Heart right ventricle (tissue), 16 donors: ENCODE data around the gene RGS7BP. TPM values are rescaled to one million over a fixed set of nuclear protein-coding genes. Genes with fewer than 3 reads are reported as not detected.

Experiments
- ATAC-seq, 8 donors: fragments of 200-7000 bp; cut with Tn5 transposase; one replicate each; pipeline ENCODE4 v1.9.1; 2020; ENCODE audit warnings: mild to moderate bottlenecking in 8 of 8, moderate library complexity in 8 of 8, moderate number of reproducible peaks in 1 of 8
- DNase-seq, 2 donors: peaks; one replicate each; pipeline ENCODE4 v3.0.0-alpha.2; 2020
- H3K27ac ChIP-seq, 10 donors: fragments of 200-600 bp; sonication (generic) in 2 of 10; one replicate each; pipeline versions ENCODE4 v1.5.0 to v1.8.0; 2020 to 2022; ENCODE audit warnings: mild to moderate bottlenecking in 3 of 10
- H3K27me3 ChIP-seq, 7 donors: fragments of 200-600 bp; one replicate each; pipeline ENCODE4 v1.8.0; 2021 to 2022; ENCODE audit warnings: mild to moderate bottlenecking in 2 of 7
- H3K36me3 ChIP-seq, 9 donors: fragments of 200-600 bp; sonication (generic) in 1 of 9; one replicate each; pipeline versions ENCODE4 v1.5.0 to v1.8.0; 2020 to 2022; ENCODE audit warnings: mild to moderate bottlenecking in 2 of 9
- H3K4me1 ChIP-seq, 9 donors: fragments of 200-600 bp; sonication (generic) in 1 of 9; one replicate each; pipeline versions ENCODE4 v1.5.0 to v1.8.0; 2020 to 2022; ENCODE audit warnings: mild to moderate bottlenecking in 4 of 9
- H3K4me3 ChIP-seq, 10 donors: fragments of 200-600 bp; sonication (generic) in 2 of 10; one replicate each; pipeline versions ENCODE4 v1.5.0 to v1.8.0; 2020 to 2022; ENCODE audit warnings: mild to moderate bottlenecking in 7 of 10, moderate library complexity in 2 of 10
- H3K9me3 ChIP-seq, 11 donors: fragments of 200-600 bp in 10 of 11; sonication (generic) in 2 of 11; one replicate each; pipeline versions ENCODE4 v1.5.0 to v1.8.0; 2013 to 2022; ENCODE audit warnings: mild to moderate bottlenecking in 2 of 11, control low read depth in 1 of 11, moderate library complexity in 1 of 11
- CTCF ChIP-seq, 9 donors: fragments of 200-600 bp; sonication (generic) in 2 of 9; IDR thresholded peaks; one replicate each; pipeline versions ENCODE4 v1.5.0 to v1.8.0; 2021 to 2022; ENCODE audit warnings: antibody characterized with exemption in 9 of 9, mild to moderate bottlenecking in 5 of 9, moderate library complexity in 1 of 9
- WGBS, 2 donors: extraction: QIAGEN DNeasy Blood & Tissue Kit; methylation state at CpG; one replicate each; pipeline ENCODE4 v1.1.7; 2013; ENCODE audit warnings: inconsistent platforms in 1 of 2; 5-methylcytosine and 5-hydroxymethylcytosine counted together
- intact Hi-C, 10 donors: fragments of 100-400 bp; cut with DNase I; formaldehyde crosslinking; loops; one replicate each; pipeline versions ENCODE4 v1.11.1 to v1.14.2; 2022
- polyA plus RNA-seq, 2 donors: library from polyadenylated mRNA; stranded (reverse); fragments of 200-250 nt; gene quantifications; one replicate each; pipeline ENCODE4 v1.2.3, GENCODE V29; 2013
- total RNA-seq, 10 donors: library from RNA; stranded (reverse); fragmentation: NEBNext Ultra II Directional in 3 of 10; extraction: Animal tissue kit (Norgen Biotek cat#: 25700) in 3 of 10; gene quantifications; one replicate each; pipeline versions ENCODE4 v1.2.1 to v1.2.4, GENCODE V29; 2021 to 2023
- donor health status: Arrhythmogenic right ventricular cardiomyopathy.
- donor health status: ischemic (EF 13 %, LVEDD 7.1; RV severe dilation, severe dysfunction).
- donor health status: healthy with polysubstance abuse.
- donor health status: DM: no; HTN: yes; CAD: no.
- donor health status: DM: no; HTN: no; CAD: no.
- donor health status: ischemic (EF 25% LVEDD 6.9; RV normal size, moderate dysfunction).
- donor health status: ischemic (EF 25% LVEDD 5.7; RV mildly dilated, moderate dysfunction).
- donor health status: healthy.
- donor health status: DM: yes; HTN: yes; CAD: no.
- donor health status: Ischemic cardiomyopathy.
- donor health status: ischemic (EF 35%, LVEDD 5.7; RV mildly dilated, moderate dysfunction).
- donor health status: nonischemic (EF 11% LVEDD 7.7; RV severe dilation, severe dysfunction).
- donor health status: DM: yes; HTN: yes; CAD: no.
- donor health status: PGD.
- donor health status: ischemic (EF 29% LVEDD 5.4; RV normal size, mild dysfunction).
- donor health status: nonischemic (EF 23%, LVEDD 6.1; RV moderate dilation, normal function).

The RGS7BP gene
- total and polyA plus RNA-seq, 12 donors: 0.07 to 3.1 (median 1.5) TPM

- no peak for DNase-seq
- Histone ChIP-seq H3K27ac (no peak overlapping the region), H3K4me1 (no peaks in the 10 kb centered on the region), H3K27me3 (peaks cover 0 to 5% (median 0%) of the 10 kb centered on the region in 7 donors), H3K4me3 (no peak overlapping the region), H3K36me3 (no peaks in the 10 kb centered on the region), H3K9me3 (peaks cover 0 to 11% (median 0%) of the 10 kb centered on the region in 11 donors)
- no peak for ATAC-seq
- WGBS, 2 donors: 85 to 89% methylated on average over 2 of the region's 2 CpGs
- TF ChIP-seq CTCF (IDR thresholded peaks at IDR 0.05): no peak
- intact Hi-C loops: no loop called here
Observed at GRCh38 chr5:64654561-64654938, 148.7 kb downstream of the RGS7BP start.

- intact Hi-C loops: no loop called here
- H3K4me1 ChIP-seq: no peaks in the 10 kb centered on the region
- no peak for DNase-seq
- no peak overlapping the region for H3K4me3 ChIP-seq
- TF ChIP-seq CTCF (IDR thresholded peaks at IDR 0.05): no peak
- H3K36me3 ChIP-seq: no peaks in the 10 kb centered on the region
- H3K27ac ChIP-seq: no peak overlapping the region
- WGBS, 2 donors: 72 to 75% methylated on average over 1 of the region's 1 CpG
- H3K27me3 ChIP-seq: peaks cover 0 to 9% (median under 1%) of the 10 kb centered on the region in 7 donors
- no peak for ATAC-seq
- H3K9me3 ChIP-seq: peaks cover 0 to 11% (median 0%) of the 10 kb centered on the region in 11 donors
Observed at GRCh38 chr5:64655596-64655995, 149.8 kb downstream of the RGS7BP start.

GRCh38 chr5:64659289-64659688, 153.5 kb downstream of the RGS7BP start:
- H3K4me1 ChIP-seq: no peaks in the 10 kb centered on the region
- H3K27ac ChIP-seq: no peak overlapping the region
- H3K36me3 ChIP-seq: no peaks in the 10 kb centered on the region
- peaks cover 0 to 37% (median 11%) of the 10 kb centered on the region in 7 donors for H3K27me3 ChIP-seq
- no peak for TF ChIP-seq CTCF (IDR thresholded peaks at IDR 0.05)
- no peak for DNase-seq
- H3K9me3 ChIP-seq: peaks cover 0 to 11% (median 0%) of the 10 kb centered on the region in 11 donors
- intact Hi-C loops: no loop called here
- no peak for ATAC-seq
- 53 to 64% methylated on average over 3 of the region's 3 CpGs for WGBS, 2 donors
- H3K4me3 ChIP-seq: no peak overlapping the region

Other genes starting within 250 kb of the RGS7BP start
- not detected for gene SHISAL2B, start 184.5 kb downstream of the RGS7BP start, total RNA-seq
- not detected for gene SHISAL2B, start 184.5 kb downstream of the RGS7BP start, polyA plus RNA-seq